Activated gamma-delta T cell (primary cell): Measurements from ENCODE around the gene FAF1.
"Not testable (repeated sequence)": the region's sequence is repeated elsewhere in the genome, so short reads cannot be mapped to it uniquely, and the experiment has no call there.

Experiments used
- DNase-seq: peaks from one replicate; lab custom pipeline; 2025; lab: John Stamatoyannopoulos, UW

The FAF1 gene

GRCh38 chr1:50846224-50846839 is 113.7 kb downstream of the FAF1 start:
- DNase-seq, result no peak

- DNase-seq, result no peak
These were observed 118.2 kb downstream of the FAF1 start for GRCh38 chr1:50841791-50842387.

GRCh38 chr1:50836117-50836516 is 124.0 kb downstream of the FAF1 start:
- DNase-seq, result no peak

GRCh38 chr1:50833216-50833615 is 126.9 kb downstream of the FAF1 start:
- no peak for DNase-seq

- no peak for DNase-seq
These were observed 127.9 kb downstream of the FAF1 start for GRCh38 chr1:50832167-50832566.

- DNase-seq, result no peak
These were observed 128.6 kb downstream of the FAF1 start for GRCh38 chr1:50831300-50832061.

GRCh38 chr1:50830621-50831020 is 129.4 kb downstream of the FAF1 start:
- no peak for DNase-seq

- no peak for DNase-seq
These were observed 130.8 kb downstream of the FAF1 start for GRCh38 chr1:50829014-50829958.

GRCh38 chr1:50827546-50827945 is 132.5 kb downstream of the FAF1 start:
- no peak for DNase-seq

GRCh38 chr1:50826792-50827191 is 133.3 kb downstream of the FAF1 start:
- DNase-seq, result not testable (repeated sequence)

GRCh38 chr1:50822035-50822776 is 137.9 kb downstream of the FAF1 start:
- no peak for DNase-seq

GRCh38 chr1:50820545-50820944 is 139.5 kb downstream of the FAF1 start:
- no peak for DNase-seq

- no peak for DNase-seq
These were observed 147.7 kb downstream of the FAF1 start for GRCh38 chr1:50812346-50812745.

- no peak for DNase-seq
These were observed 151.8 kb downstream of the FAF1 start for GRCh38 chr1:50808296-50808695.

GRCh38 chr1:50796272-50796671 is 163.8 kb downstream of the FAF1 start:
- no peak for DNase-seq

- DNase-seq, result no peak
These were observed 166.5 kb downstream of the FAF1 start for GRCh38 chr1:50793521-50793920.

GRCh38 chr1:50787266-50787665 is 172.8 kb downstream of the FAF1 start:
- no peak for DNase-seq

GRCh38 chr1:50783286-50783685 is 176.8 kb downstream of the FAF1 start:
- no peak for DNase-seq

- DNase-seq, result no peak
These were observed 179.3 kb downstream of the FAF1 start for GRCh38 chr1:50780797-50781196.

GRCh38 chr1:50779801-50780200 is 180.3 kb downstream of the FAF1 start:
- DNase-seq, result no peak

- DNase-seq, result no peak
These were observed 184.3 kb downstream of the FAF1 start for GRCh38 chr1:50775740-50776139.
